H9 (cell line): ENCODE data around the gene SLC1A4. TPM values are rescaled to one million over a fixed set of nuclear protein-coding genes. Genes with fewer than 3 reads are reported as not detected.

Source experiments
- DNase-seq: peaks from one replicate; pipeline ENCODE4 v3.0.0-alpha.2; 2017
- H2AFZ ChIP-seq: one replicate; pipeline ENCODE4 v1.6.1; 2013; ENCODE audit warnings: mild to moderate bottlenecking, low read length, control low read depth, moderate library complexity
- H2AK5ac ChIP-seq: 2 replicates; pipeline ENCODE4 v1.6.1; 2013; ENCODE audit warnings: low read length, control low read depth, mixed read lengths; ENCODE audit not compliant: insufficient read length
- H2BK120ac ChIP-seq: one replicate; pipeline ENCODE4 v1.6.1; 2013; ENCODE audit warnings: low read depth, mild to moderate bottlenecking, low read length, control low read depth, inconsistent platforms; ENCODE audit not compliant: poor library complexity, severe bottlenecking
- H2BK12ac ChIP-seq: 2 replicates; pipeline ENCODE4 v1.6.1; 2013; ENCODE audit warnings: low read length, control low read depth, mixed read lengths, low read depth; ENCODE audit not compliant: insufficient read length
- H2BK15ac ChIP-seq: 2 replicates; pipeline ENCODE4 v1.6.1; 2013; ENCODE audit warnings: low read depth, low read length, control low read depth
- H2BK20ac ChIP-seq: one replicate; pipeline ENCODE4 v1.6.1; 2013; ENCODE audit warnings: low read depth, mild to moderate bottlenecking, low read length, control low read depth, inconsistent platforms; ENCODE audit not compliant: poor library complexity, severe bottlenecking
- H2BK5ac ChIP-seq: 2 replicates; pipeline ENCODE4 v1.6.1; 2013; ENCODE audit warnings: low read length, control low read depth, mixed read lengths; ENCODE audit not compliant: insufficient read length
- H3K14ac ChIP-seq: 2 replicates; pipeline ENCODE4 v1.6.1; 2013; ENCODE audit warnings: low read length, control low read depth; ENCODE audit not compliant: insufficient read depth
- H3K18ac ChIP-seq: 2 replicates; pipeline ENCODE4 v1.6.1; 2013; ENCODE audit warnings: low read depth, mild to moderate bottlenecking, mixed read lengths, low read length, control low read depth; ENCODE audit not compliant: insufficient read length
- H3K23ac ChIP-seq: 2 replicates; pipeline ENCODE4 v1.6.1; 2013; ENCODE audit warnings: low read length, control low read depth, mixed read lengths, low read depth; ENCODE audit not compliant: insufficient read length
- H3K23me2 ChIP-seq: 2 replicates; pipeline ENCODE4 v1.6.1; 2013; ENCODE audit warnings: low read depth, mild to moderate bottlenecking, mixed read lengths, low read length, control low read depth; ENCODE audit not compliant: insufficient read length, poor library complexity, severe bottlenecking
- H3K27ac ChIP-seq: 2 replicates; pipeline ENCODE4 v1.5.1; 2013; ENCODE audit warnings: low read length, control low read depth, mixed read lengths, low read depth; ENCODE audit not compliant: insufficient read length
- H3K27me3 ChIP-seq: 2 replicates; pipeline ENCODE4 v1.6.1; 2013; ENCODE audit warnings: low read length, control low read depth, inconsistent platforms; ENCODE audit not compliant: insufficient read depth
- H3K4ac ChIP-seq: 2 replicates; pipeline ENCODE4 v1.6.1; 2013; ENCODE audit warnings: low read depth, mild to moderate bottlenecking, control low read depth, inconsistent platforms, low read length, moderate library complexity
- H3K4me1 ChIP-seq: 2 replicates; pipeline ENCODE4 v1.6.1; 2013; ENCODE audit warnings: low read length, control low read depth, inconsistent platforms; ENCODE audit not compliant: insufficient read depth
- H3K4me2 ChIP-seq: 2 replicates; pipeline ENCODE4 v1.6.1; 2013; ENCODE audit warnings: low read length, control low read depth, mixed read lengths; ENCODE audit not compliant: insufficient read length, insufficient read depth
- H3K56ac ChIP-seq: 2 replicates; pipeline ENCODE4 v1.6.1; 2013; ENCODE audit warnings: low read depth, mild to moderate bottlenecking, mixed read lengths, low read length, control low read depth; ENCODE audit not compliant: insufficient read length
- H3K79me1 ChIP-seq: 2 replicates; pipeline ENCODE4 v1.6.1; 2013; ENCODE audit warnings: low read depth, mild to moderate bottlenecking, moderate library complexity, low read length, control low read depth, inconsistent platforms; ENCODE audit not compliant: insufficient read depth, poor library complexity, severe bottlenecking
- H3K79me2 ChIP-seq: 2 replicates; pipeline ENCODE4 v1.6.1; 2013; ENCODE audit warnings: low read length, control low read depth, inconsistent platforms; ENCODE audit not compliant: insufficient read depth
- H3K9ac ChIP-seq: 2 replicates; pipeline ENCODE4 v1.6.1; 2013; ENCODE audit warnings: low read length, control low read depth, mixed read lengths; ENCODE audit not compliant: insufficient read length; ENCODE audit errors: extremely low read depth
- H3K9me3 ChIP-seq: one replicate; pipeline ENCODE4 v1.6.1; 2013; ENCODE audit warnings: low read depth, low read length, inconsistent platforms; ENCODE audit not compliant: control insufficient read depth
- H3T11ph ChIP-seq: one replicate; pipeline ENCODE4 v1.6.1; 2013; ENCODE audit warnings: mild to moderate bottlenecking, low read length, control low read depth, inconsistent platforms
- H4K20me1 ChIP-seq: one replicate; pipeline ENCODE4 v1.6.1; 2013; ENCODE audit not compliant: control insufficient read depth, insufficient read length, insufficient read depth
- H4K5ac ChIP-seq: 2 replicates; pipeline ENCODE4 v1.6.1; 2013; ENCODE audit warnings: low read depth, mild to moderate bottlenecking, mixed read lengths, low read length, control low read depth; ENCODE audit not compliant: insufficient read length
- H4K8ac ChIP-seq: replicated peaks from 2 replicates; pipeline ENCODE4 v1.6.1; 2013; ENCODE audit warnings: low read length, control low read depth, mixed read lengths, low read depth; ENCODE audit not compliant: insufficient read length
- H4K91ac ChIP-seq: 2 replicates; pipeline ENCODE4 v1.6.1; 2013; ENCODE audit warnings: low read depth, mild to moderate bottlenecking, moderate library complexity, mixed read lengths, low read length, control low read depth; ENCODE audit not compliant: insufficient read length
- H3K27ac Mint-ChIP-seq, 3 experiments: 2 replicates in 2 of 3; 3 replicates in 1 of 3; pipeline ENCODE4 v1.8.0; 2020 to 2021; ENCODE audit warnings: mixed read lengths in 3 of 3, mild to moderate bottlenecking in 1 of 3, moderate library complexity in 1 of 3
- H3K27me3 Mint-ChIP-seq: 2 replicates; pipeline ENCODE4 v1.8.0; 2021; ENCODE audit warnings: low read depth, mild to moderate bottlenecking, moderate library complexity, mixed read lengths
- H3K36me3 Mint-ChIP-seq, 3 experiments: 2 replicates in 2 of 3; 3 replicates in 1 of 3; pipeline ENCODE4 v1.8.0; 2020 to 2021; ENCODE audit warnings: low read depth in 3 of 3, mixed read lengths in 3 of 3; ENCODE audit not compliant: insufficient read depth in 1 of 3
- H3K4me1 Mint-ChIP-seq, 2 experiments: 2 replicates each; pipeline ENCODE4 v1.8.0; 2020; ENCODE audit warnings: mixed read lengths in 2 of 2
- H3K4me3 Mint-ChIP-seq, 2 experiments: 2 replicates in 1 of 2; 3 replicates in 1 of 2; pipeline ENCODE4 v1.8.0; 2020 to 2021; ENCODE audit warnings: mild to moderate bottlenecking in 2 of 2, mixed read lengths in 2 of 2, moderate library complexity in 1 of 2
- H3K9me3 Mint-ChIP-seq, 2 experiments: 2 replicates in 1 of 2; 3 replicates in 1 of 2; pipeline ENCODE4 v1.8.0; 2020; ENCODE audit warnings: mild to moderate bottlenecking in 2 of 2, mixed read lengths in 2 of 2, moderate library complexity in 1 of 2
- WGBS: extraction: QIAGEN DNeasy Blood & Tissue Kit; methylation state at CpG from one replicate; pipeline ENCODE4 v1.1.7; 2013; ENCODE audit warnings: missing lambda C conversion rate, low lambda C conversion rate, mixed read lengths; ENCODE audit not compliant: insufficient read length; ENCODE audit errors: extremely low coverage; 5-methylcytosine and 5-hydroxymethylcytosine counted together
- total RNA-seq: library from RNA; stranded (reverse); gene quantifications from 2 replicates; pipeline ENCODE4 v1.2.1, GENCODE V29; 2021
- TF ChIP-seq, protein P1 (sequence below): fragments of 200-600 bp; sonication (generic); conservative IDR thresholded peaks from 3 replicates; pipeline ENCODE4 v1.8.0; 2021; ENCODE audit warnings: antibody characterized with exemption, mild to moderate bottlenecking

Gene SLC1A4
- total RNA-seq, 1 experiment from 2014 or later = 1.9 TPM

DNA sequence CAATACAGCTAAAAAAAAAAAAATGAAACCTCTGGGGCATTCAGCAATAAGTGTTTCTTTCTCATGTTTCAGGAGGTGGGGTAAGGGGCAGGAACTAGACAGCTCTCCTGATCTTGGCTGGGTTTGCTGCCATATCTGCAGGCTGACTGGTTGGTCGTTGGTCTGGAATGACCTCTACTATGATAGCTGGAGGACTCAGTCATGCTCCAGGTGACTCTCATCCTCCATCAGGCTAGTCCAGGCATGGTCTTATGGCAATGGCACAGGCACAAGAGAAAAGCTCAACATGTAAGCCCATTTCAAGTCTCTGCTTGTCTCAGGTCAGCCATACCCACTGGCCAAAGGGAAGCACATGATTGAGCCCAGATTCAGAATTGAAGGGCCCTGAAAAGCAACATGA lies 9.5 kb upstream of the SLC1A4 start:
- DNase-seq = no peak
- Histone ChIP-seq H3K23ac (no peak overlapping the region), H3K4ac (no peak overlapping the region), H4K91ac (no peak overlapping the region), H3T11ph (no peak overlapping the region), H2BK15ac (no peak overlapping the region), H2BK12ac (no peak overlapping the region), H2AK5ac (no peak overlapping the region), H4K5ac (no peak overlapping the region), H3K23me2 (no peaks in the 10 kb centered on the region), H3K27ac (no peak overlapping the region), H2BK120ac (no peak overlapping the region), H3K79me2 (no peaks in the 10 kb centered on the region), H3K79me1 (no peaks in the 10 kb centered on the region), H2AFZ (no peak overlapping the region), H3K56ac (no peak overlapping the region), H4K20me1 (no peaks in the 10 kb centered on the region), H3K9ac (no peak overlapping the region), H3K4me2 (no peak overlapping the region), H4K8ac (no peak overlapping the region), H2BK20ac (no peak overlapping the region), H3K27me3 (no peaks in the 10 kb centered on the region), H3K9me3 (no peaks in the 10 kb centered on the region), H3K14ac (no peak overlapping the region), H3K4me1 (peaks cover 7% of the 10 kb centered on the region), H2BK5ac (no peak overlapping the region), H3K18ac (no peak overlapping the region)
- Mint-ChIP-seq H3K27me3 (no peaks in the 10 kb centered on the region; the same call in 1 of the 2 replicates), H3K4me3 (no peak overlapping the region), H3K4me1 (peaks cover 7 to 8% of the 10 kb centered on the region in 2 experiments), H3K36me3 (no peaks in the 10 kb centered on the region), H3K27ac (no peak overlapping the region), H3K9me3 (no peaks in the 10 kb centered on the region)
- TF ChIP-seq, protein P1, sequence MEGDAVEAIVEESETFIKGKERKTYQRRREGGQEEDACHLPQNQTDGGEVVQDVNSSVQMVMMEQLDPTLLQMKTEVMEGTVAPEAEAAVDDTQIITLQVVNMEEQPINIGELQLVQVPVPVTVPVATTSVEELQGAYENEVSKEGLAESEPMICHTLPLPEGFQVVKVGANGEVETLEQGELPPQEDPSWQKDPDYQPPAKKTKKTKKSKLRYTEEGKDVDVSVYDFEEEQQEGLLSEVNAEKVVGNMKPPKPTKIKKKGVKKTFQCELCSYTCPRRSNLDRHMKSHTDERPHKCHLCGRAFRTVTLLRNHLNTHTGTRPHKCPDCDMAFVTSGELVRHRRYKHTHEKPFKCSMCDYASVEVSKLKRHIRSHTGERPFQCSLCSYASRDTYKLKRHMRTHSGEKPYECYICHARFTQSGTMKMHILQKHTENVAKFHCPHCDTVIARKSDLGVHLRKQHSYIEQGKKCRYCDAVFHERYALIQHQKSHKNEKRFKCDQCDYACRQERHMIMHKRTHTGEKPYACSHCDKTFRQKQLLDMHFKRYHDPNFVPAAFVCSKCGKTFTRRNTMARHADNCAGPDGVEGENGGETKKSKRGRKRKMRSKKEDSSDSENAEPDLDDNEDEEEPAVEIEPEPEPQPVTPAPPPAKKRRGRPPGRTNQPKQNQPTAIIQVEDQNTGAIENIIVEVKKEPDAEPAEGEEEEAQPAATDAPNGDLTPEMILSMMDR = no peak
- no CpG with 5 or more reads among the region's 1 CpG for WGBS
